ENCODE data around the gene ASXL2.

DNA sequence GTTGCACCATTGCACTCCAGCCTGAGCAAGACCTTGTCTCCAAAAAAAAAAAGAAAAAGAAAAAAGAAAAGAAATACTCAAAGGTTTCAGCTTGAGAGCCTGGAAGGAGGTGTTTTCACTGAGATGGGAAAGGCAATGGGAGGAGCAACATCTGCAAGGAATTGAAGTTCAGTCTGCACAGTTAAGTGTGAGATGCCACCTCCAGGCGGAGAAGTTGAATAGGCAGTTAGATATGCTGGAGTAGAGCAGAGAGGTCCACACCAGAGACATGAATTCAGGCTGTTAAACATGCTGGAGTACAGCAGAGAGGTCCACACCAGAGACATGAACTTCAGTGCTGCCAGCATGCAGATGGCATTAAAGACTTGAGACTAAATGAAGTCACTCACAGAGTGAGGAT is 163.5 kb downstream of the ASXL2 start:
- TF ChIP-seq POLR2AphosphoS5 (IDR thresholded peaks at IDR 0.05; ENCODE audit: low read depth, low read length) (no peak), POLR2A (IDR thresholded peaks at IDR 0.05; ENCODE audit: low read depth, low read length) (no peak), POU2F2 (IDR thresholded peaks at IDR 0.05; ENCODE audit: low read depth, low read length) (no peak)
